Activated effector memory CD4-positive, alpha-beta T cell treated with anti-CD3 and anti-CD28 coated beads, Interleukin-2, amount 50 U/mL, for 16 hours (primary cell): ENCODE results near the gene CNTFR.

Experiments used
- DNase-seq: peaks from one replicate; pipeline ENCODE4 v3.0.0-alpha.2; 2020

Gene CNTFR

GRCh38 chr9:34521406-34522045, 68.0 kb downstream of the CNTFR start:
- DNase-seq: peak; percentile 58

- DNase-seq: peak; percentile 50
Observed at GRCh38 chr9:34520505-34521385, 68.8 kb downstream of the CNTFR start.

- peak; percentile 44 for DNase-seq
Observed at GRCh38 chr9:34520096-34520495, 69.4 kb downstream of the CNTFR start.

GRCh38 chr9:34519321-34520020, 70.1 kb downstream of the CNTFR start:
- peak; percentile 57 for DNase-seq

- DNase-seq: peak; percentile 19
Observed at GRCh38 chr9:34518896-34519295, 70.6 kb downstream of the CNTFR start.

- peak; percentile 55 for DNase-seq
Observed at GRCh38 chr9:34518110-34518616, 71.4 kb downstream of the CNTFR start.

- DNase-seq: peak; percentile 41
Observed at GRCh38 chr9:34517185-34517584, 72.3 kb downstream of the CNTFR start.

GRCh38 chr9:34515959-34516358, 73.6 kb downstream of the CNTFR start:
- peak; percentile 45 for DNase-seq

GRCh38 chr9:34514816-34515215, 74.7 kb downstream of the CNTFR start:
- peak; percentile 8 for DNase-seq

GRCh38 chr9:34514401-34514800, 75.1 kb downstream of the CNTFR start:
- DNase-seq: peak; percentile 49

- peak; percentile 37 for DNase-seq
Observed at GRCh38 chr9:34513567-34514214, 75.8 kb downstream of the CNTFR start.

- DNase-seq: peak; percentile 50
Observed at GRCh38 chr9:34512131-34513078, 77.1 kb downstream of the CNTFR start.

- peak; percentile 25 for DNase-seq
Observed at GRCh38 chr9:34510497-34511468, 78.7 kb downstream of the CNTFR start.

GRCh38 chr9:34508951-34509350, 80.6 kb downstream of the CNTFR start:
- DNase-seq: peak; percentile 27

- DNase-seq: peak; percentile 42
Observed at GRCh38 chr9:34508463-34508862, 81.1 kb downstream of the CNTFR start.

GRCh38 chr9:34507966-34508365, 81.6 kb downstream of the CNTFR start:
- peak; percentile 10 for DNase-seq

GRCh38 chr9:34507556-34507955, 82.0 kb downstream of the CNTFR start:
- peak; percentile 56 for DNase-seq

- peak; percentile 54 for DNase-seq
Observed at GRCh38 chr9:34506623-34507022, 82.9 kb downstream of the CNTFR start.

GRCh38 chr9:34505370-34506120, 84.0 kb downstream of the CNTFR start:
- peak; percentile 27 for DNase-seq

- DNase-seq: no peak
Observed at GRCh38 chr9:34503406-34503805, 86.1 kb downstream of the CNTFR start.
